ENCODE results near the gene IFT25.

- TF ChIP-seq, protein P1, sequence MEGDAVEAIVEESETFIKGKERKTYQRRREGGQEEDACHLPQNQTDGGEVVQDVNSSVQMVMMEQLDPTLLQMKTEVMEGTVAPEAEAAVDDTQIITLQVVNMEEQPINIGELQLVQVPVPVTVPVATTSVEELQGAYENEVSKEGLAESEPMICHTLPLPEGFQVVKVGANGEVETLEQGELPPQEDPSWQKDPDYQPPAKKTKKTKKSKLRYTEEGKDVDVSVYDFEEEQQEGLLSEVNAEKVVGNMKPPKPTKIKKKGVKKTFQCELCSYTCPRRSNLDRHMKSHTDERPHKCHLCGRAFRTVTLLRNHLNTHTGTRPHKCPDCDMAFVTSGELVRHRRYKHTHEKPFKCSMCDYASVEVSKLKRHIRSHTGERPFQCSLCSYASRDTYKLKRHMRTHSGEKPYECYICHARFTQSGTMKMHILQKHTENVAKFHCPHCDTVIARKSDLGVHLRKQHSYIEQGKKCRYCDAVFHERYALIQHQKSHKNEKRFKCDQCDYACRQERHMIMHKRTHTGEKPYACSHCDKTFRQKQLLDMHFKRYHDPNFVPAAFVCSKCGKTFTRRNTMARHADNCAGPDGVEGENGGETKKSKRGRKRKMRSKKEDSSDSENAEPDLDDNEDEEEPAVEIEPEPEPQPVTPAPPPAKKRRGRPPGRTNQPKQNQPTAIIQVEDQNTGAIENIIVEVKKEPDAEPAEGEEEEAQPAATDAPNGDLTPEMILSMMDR (IDR thresholded peaks at IDR 0.05): no peak
- TF ChIP-seq POLR2AphosphoS5 (IDR thresholded peaks at IDR 0.05): no peak
- TF ChIP-seq POLR2A (IDR thresholded peaks at IDR 0.05): no peak
Observed at GRCh38 chr1:53938136-53938830, 7.2 kb downstream of the IFT25 start.

Measured in gastroesophageal sphincter (tissue), 3 donors.